ENCODE results near the gene DDB1.

The DDB1 gene

GRCh38 chr11:61306221-61306620 lies 26.7 kb downstream of the DDB1 start:
- Mint-ChIP-seq H3K4me1 (no peaks in the 10 kb centered on the region), H3K36me3 (peaks cover 16% of the 10 kb centered on the region), H3K9me3 (no peaks in the 10 kb centered on the region), H3K4me3 (no peak overlapping the region), H3K27me3 (no peaks in the 10 kb centered on the region), H3K27ac (no peak overlapping the region)
- ATAC-seq (ENCODE audit: low read depth) (no peak), DNase-seq (ENCODE audit: low spot score in 2 of 2) (no peak)

- Mint-ChIP-seq H3K9me3 (no peaks in the 10 kb centered on the region), H3K27me3 (no peaks in the 10 kb centered on the region), H3K4me1 (no peaks in the 10 kb centered on the region), H3K36me3 (peaks cover 20% of the 10 kb centered on the region), H3K27ac (no peak overlapping the region), H3K4me3 (no peak overlapping the region)
- no peak for DNase-seq (ENCODE audit: low spot score in 2 of 2)
- ATAC-seq (ENCODE audit: low read depth): no peak
Measured at GRCh38 chr11:61305417-61305816, 27.5 kb downstream of the DDB1 start.

GRCh38 chr11:61303725-61304124 lies 29.2 kb downstream of the DDB1 start:
- ATAC-seq (ENCODE audit: low read depth): no peak
- Mint-ChIP-seq H3K9me3 (no peaks in the 10 kb centered on the region), H3K27me3 (no peaks in the 10 kb centered on the region), H3K36me3 (peaks cover 26% of the 10 kb centered on the region), H3K4me1 (no peaks in the 10 kb centered on the region), H3K27ac (no peak overlapping the region), H3K4me3 (no peak overlapping the region)
- no peak for DNase-seq (ENCODE audit: low spot score in 2 of 2)

- H3K4me1 Mint-ChIP-seq: no peaks in the 10 kb centered on the region
- ATAC-seq (ENCODE audit: low read depth) (no peak), DNase-seq (ENCODE audit: low spot score in 2 of 2) (no peak)
- H3K4me3 Mint-ChIP-seq: no peak overlapping the region
- no peak overlapping the region for H3K27ac Mint-ChIP-seq
- peaks cover 28% of the 10 kb centered on the region for H3K36me3 Mint-ChIP-seq
- H3K9me3 Mint-ChIP-seq: no peaks in the 10 kb centered on the region
- H3K27me3 Mint-ChIP-seq: no peaks in the 10 kb centered on the region
Measured at GRCh38 chr11:61302550-61302949, 30.4 kb downstream of the DDB1 start.

GRCh38 chr11:61298663-61299244 lies 34.2 kb downstream of the DDB1 start:
- Mint-ChIP-seq H3K27me3 (peaks cover 2% of the 10 kb centered on the region), H3K4me3 (no peak overlapping the region), H3K36me3 (peaks cover 21% of the 10 kb centered on the region), H3K27ac (no peak overlapping the region), H3K4me1 (peaks cover 2% of the 10 kb centered on the region), H3K9me3 (no peaks in the 10 kb centered on the region)
- no peak for DNase-seq (ENCODE audit: low spot score in 2 of 2)
- ATAC-seq (ENCODE audit: low read depth): no peak

- H3K4me1 Mint-ChIP-seq: peaks cover 3% of the 10 kb centered on the region
- ATAC-seq (ENCODE audit: low read depth): no peak
- DNase-seq (ENCODE audit: low spot score in 2 of 2): no peak
- peaks cover 4% of the 10 kb centered on the region for H3K27me3 Mint-ChIP-seq
- H3K4me3 Mint-ChIP-seq: no peak overlapping the region
- no peak overlapping the region for H3K27ac Mint-ChIP-seq
- peaks cover 21% of the 10 kb centered on the region for H3K36me3 Mint-ChIP-seq
- H3K9me3 Mint-ChIP-seq: no peaks in the 10 kb centered on the region
Measured at GRCh38 chr11:61297746-61298145, 35.2 kb downstream of the DDB1 start.

- DNase-seq (ENCODE audit: low spot score in 2 of 2): no peak
- H3K4me1 Mint-ChIP-seq: peaks cover 3% of the 10 kb centered on the region
- no peaks in the 10 kb centered on the region for H3K9me3 Mint-ChIP-seq
- no peak overlapping the region for H3K27ac Mint-ChIP-seq
- H3K4me3 Mint-ChIP-seq: no peak overlapping the region
- H3K27me3 Mint-ChIP-seq: peaks cover 8% of the 10 kb centered on the region
- H3K36me3 Mint-ChIP-seq: peaks cover 21% of the 10 kb centered on the region
- ATAC-seq (ENCODE audit: low read depth): no peak
Measured at GRCh38 chr11:61297341-61297740, 35.6 kb downstream of the DDB1 start.

- Mint-ChIP-seq H3K4me3 (peak overlapping the region; percentile 30), H3K9me3 (no peaks in the 10 kb centered on the region), H3K27ac (no peak overlapping the region), H3K27me3 (peaks cover 8% of the 10 kb centered on the region), H3K36me3 (peaks cover 12% of the 10 kb centered on the region), H3K4me1 (peaks cover 3% of the 10 kb centered on the region)
- DNase-seq (ENCODE audit: low spot score in 2 of 2) (no peak), ATAC-seq (ENCODE audit: low read depth) (no peak)
Measured at GRCh38 chr11:61295596-61295926, 37.3 kb downstream of the DDB1 start.

- DNase-seq (ENCODE audit: low spot score in 2 of 2) (peak; percentile 55 to 69), ATAC-seq (ENCODE audit: low read depth) (peak; percentile 91)
- peaks cover 3% of the 10 kb centered on the region for H3K4me1 Mint-ChIP-seq
- H3K27me3 Mint-ChIP-seq: peaks cover 8% of the 10 kb centered on the region
- no peaks in the 10 kb centered on the region for H3K9me3 Mint-ChIP-seq
- H3K27ac Mint-ChIP-seq: no peak within 1 kb of the TSS
- H3K4me3 Mint-ChIP-seq: peak within 1 kb of the TSS; percentile 81
- peaks cover 9% of the 10 kb centered on the region for H3K36me3 Mint-ChIP-seq
Measured at GRCh38 chr11:61294717-61295595, 37.9 kb downstream of the DDB1 start, which contains the start of gene VWCE. VWCE (minus strand) TSS chr11:61295316; CDS start chr11:61295037, 279 bp downstream.

- ATAC-seq (ENCODE audit: low read depth) (peak; percentile 23), DNase-seq (ENCODE audit: low spot score in 2 of 2) (peak in 1 of 2 donors; percentile 8)
- Mint-ChIP-seq H3K27ac (no peak overlapping the region), H3K27me3 (peaks cover 8% of the 10 kb centered on the region), H3K4me1 (peaks cover 3% of the 10 kb centered on the region), H3K9me3 (no peaks in the 10 kb centered on the region), H3K4me3 (peak overlapping the region; percentile 81), H3K36me3 (peaks cover 5% of the 10 kb centered on the region)
Measured at GRCh38 chr11:61293867-61294716, 38.8 kb downstream of the DDB1 start.

GRCh38 chr11:61292356-61292755 lies 40.5 kb downstream of the DDB1 start:
- Mint-ChIP-seq H3K9me3 (no peaks in the 10 kb centered on the region), H3K4me3 (peak overlapping the region; percentile 9), H3K27me3 (peaks cover 8% of the 10 kb centered on the region), H3K4me1 (peaks cover 3% of the 10 kb centered on the region), H3K27ac (no peak overlapping the region), H3K36me3 (no peaks in the 10 kb centered on the region)
- ATAC-seq (ENCODE audit: low read depth) (no peak), DNase-seq (ENCODE audit: low spot score in 2 of 2) (no peak)

GRCh38 chr11:61290905-61291690 lies 41.8 kb downstream of the DDB1 start:
- no peak overlapping the region for H3K27ac Mint-ChIP-seq
- H3K9me3 Mint-ChIP-seq: no peaks in the 10 kb centered on the region
- ATAC-seq (ENCODE audit: low read depth) (no peak), DNase-seq (ENCODE audit: low spot score in 2 of 2) (no peak)
- no peaks in the 10 kb centered on the region for H3K36me3 Mint-ChIP-seq
- peaks cover 3% of the 10 kb centered on the region for H3K4me1 Mint-ChIP-seq
- H3K27me3 Mint-ChIP-seq: peaks cover 8% of the 10 kb centered on the region
- no peak overlapping the region for H3K4me3 Mint-ChIP-seq

- Mint-ChIP-seq H3K27me3 (peaks cover 2% of the 10 kb centered on the region), H3K36me3 (peaks cover 2% of the 10 kb centered on the region), H3K27ac (no peak overlapping the region), H3K4me1 (no peaks in the 10 kb centered on the region), H3K9me3 (peaks cover 2% of the 10 kb centered on the region), H3K4me3 (no peak overlapping the region)
- DNase-seq (ENCODE audit: low spot score in 2 of 2) (no peak), ATAC-seq (ENCODE audit: low read depth) (no peak)
Measured at GRCh38 chr11:61287338-61287977, 45.4 kb downstream of the DDB1 start.
